ENCODE results near the gene RAMAC.
A peak's percentile ranks its signal among the peaks of the same experiment; 100 is the strongest.

The RAMAC gene

DNA sequence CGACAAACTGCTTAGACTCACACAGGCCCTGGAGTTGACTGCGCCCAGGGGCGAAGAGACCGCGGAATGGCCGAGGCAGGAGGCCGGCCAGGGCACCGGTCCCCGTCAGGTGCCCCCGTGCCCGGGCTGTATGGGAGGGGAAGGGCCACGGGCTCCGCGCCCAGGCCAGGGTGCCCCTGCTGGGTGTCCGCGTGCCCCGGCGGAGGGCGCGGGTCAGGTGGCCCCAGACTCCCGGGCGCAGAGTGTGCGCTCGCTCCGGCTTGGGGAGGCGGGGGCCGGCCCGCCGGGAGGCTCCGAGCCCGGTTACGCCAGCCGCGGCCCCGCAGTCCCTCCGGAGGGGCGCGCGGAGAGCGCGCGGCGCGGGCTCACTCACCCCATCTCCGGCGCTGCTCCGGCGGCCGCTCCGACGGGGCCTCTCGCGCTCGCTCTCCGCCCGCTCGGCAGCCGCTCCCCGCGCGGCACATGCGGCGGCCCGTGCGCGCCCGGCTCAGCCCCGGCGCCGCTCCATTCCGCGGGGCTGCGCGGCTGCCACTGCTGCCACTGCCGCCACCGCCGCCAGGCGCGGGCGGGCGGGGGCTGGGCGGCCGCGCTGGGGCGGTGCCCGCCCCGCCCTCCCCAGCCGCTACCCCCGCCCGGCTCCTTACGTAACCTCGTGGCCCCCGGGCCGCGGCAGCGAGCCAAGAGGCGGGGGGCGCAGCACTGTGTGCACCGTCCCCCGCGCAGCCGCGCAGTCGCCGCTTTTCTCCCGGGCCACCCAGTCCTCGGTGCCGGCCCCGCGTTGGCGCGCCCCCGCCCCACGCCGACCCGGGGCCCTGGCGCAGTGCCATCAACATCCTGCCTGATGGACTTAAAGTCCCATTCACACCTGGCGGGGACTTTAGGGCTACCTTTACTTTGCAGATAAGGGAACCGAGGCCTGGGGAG lies 33.6 kb upstream of the RAMAC start, which contains the start of gene HOMER2:
Gene HOMER2 (minus strand): TSS at position 563 of the 924 bp plus-strand sequence. CDS start 185 bp downstream, at position 378.
- no peak for FAIRE-seq
- peak; percentile 31; the same call in 1 of the 2 replicates for TF ChIP-seq POLR2A (IDR thresholded peaks at IDR 0.05; ENCODE audit: low read depth, low read length)
- DNase-seq (ENCODE audit: insufficient read length, low spot score), result no peak

DNA sequence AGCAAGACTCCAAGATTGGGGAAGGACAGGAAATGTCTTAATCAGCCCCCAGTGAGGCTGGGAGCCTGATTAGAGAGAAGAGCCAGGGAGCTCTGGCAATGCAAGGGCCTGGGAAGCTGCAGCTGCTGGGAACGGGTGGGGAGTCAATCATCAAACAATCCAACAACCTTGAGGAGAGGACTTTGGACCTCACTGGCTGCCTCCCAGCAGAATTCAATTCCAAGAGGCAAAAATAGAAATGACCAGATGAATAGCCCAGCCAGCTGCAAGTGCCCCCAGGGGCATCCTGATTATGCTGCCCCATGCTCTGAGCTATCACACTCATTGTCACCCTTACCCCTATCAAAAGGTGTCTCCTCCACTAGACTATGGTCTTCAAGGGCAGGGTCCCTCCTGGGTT lies 27.4 kb upstream of the RAMAC start:
- no peak for DNase-seq (ENCODE audit: insufficient read length, low spot score)
- no peak for FAIRE-seq
- TF ChIP-seq POLR2A (IDR thresholded peaks at IDR 0.05; ENCODE audit: low read depth, low read length), result no peak

DNA sequence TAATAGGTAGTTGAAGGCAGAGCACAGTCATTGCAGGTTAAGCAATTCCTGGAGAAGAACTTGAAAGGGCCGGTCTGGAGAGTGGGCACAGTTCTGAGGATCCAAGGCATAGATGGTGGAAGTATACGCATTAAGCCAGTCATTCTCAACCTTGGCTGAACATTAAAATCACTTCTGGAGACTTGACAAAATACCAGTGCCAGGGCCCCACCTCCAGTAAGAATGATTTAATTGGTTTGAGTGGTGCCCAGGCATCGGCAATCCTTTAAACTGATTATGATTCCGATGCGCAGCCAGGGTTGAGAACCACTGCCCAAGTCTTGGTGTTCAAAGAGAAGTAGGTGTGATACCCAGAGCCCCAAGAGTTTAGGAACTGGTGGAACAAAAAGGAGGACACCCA lies 26.6 kb upstream of the RAMAC start:
- DNase-seq (ENCODE audit: insufficient read length, low spot score), result no peak
- no peak for FAIRE-seq

DNA sequence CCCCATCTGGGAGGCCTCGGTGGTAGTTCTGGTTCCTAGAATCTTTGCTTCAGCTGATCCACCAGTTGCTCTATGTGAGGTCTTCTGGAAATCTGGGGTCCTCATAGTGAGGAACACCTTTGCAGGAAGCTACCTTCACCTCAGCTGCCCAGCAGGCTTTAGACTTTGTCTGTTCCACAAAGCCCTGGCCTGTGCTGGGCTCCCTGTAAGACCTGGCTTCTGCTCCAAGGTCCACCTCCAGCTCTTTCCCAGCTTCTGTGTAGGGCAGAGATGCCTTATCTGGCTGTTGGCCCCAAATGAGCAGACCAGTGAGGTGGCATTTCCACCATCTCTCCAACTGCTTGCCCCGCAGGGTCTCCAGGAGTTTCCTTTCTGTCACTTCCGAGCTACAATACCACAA lies 25.2 kb upstream of the RAMAC start:
- TF ChIP-seq POLR2A (IDR thresholded peaks at IDR 0.05; ENCODE audit: low read depth, low read length), result no peak
- DNase-seq (ENCODE audit: insufficient read length, low spot score) (no peak), FAIRE-seq (no peak)

More for the DNA sequence above, 26.6 kb upstream of the RAMAC start:
- TF ChIP-seq POLR2A (IDR thresholded peaks at IDR 0.05; ENCODE audit: low read depth, low read length), result no peak

GRCh38 chr15:82963471-82964341 lies 22.3 kb upstream of the RAMAC start:
- DNase-seq (ENCODE audit: insufficient read length, low spot score) (no peak), FAIRE-seq (no peak)
- no peak for TF ChIP-seq POLR2A (IDR thresholded peaks at IDR 0.05; ENCODE audit: low read depth, low read length)

DNA sequence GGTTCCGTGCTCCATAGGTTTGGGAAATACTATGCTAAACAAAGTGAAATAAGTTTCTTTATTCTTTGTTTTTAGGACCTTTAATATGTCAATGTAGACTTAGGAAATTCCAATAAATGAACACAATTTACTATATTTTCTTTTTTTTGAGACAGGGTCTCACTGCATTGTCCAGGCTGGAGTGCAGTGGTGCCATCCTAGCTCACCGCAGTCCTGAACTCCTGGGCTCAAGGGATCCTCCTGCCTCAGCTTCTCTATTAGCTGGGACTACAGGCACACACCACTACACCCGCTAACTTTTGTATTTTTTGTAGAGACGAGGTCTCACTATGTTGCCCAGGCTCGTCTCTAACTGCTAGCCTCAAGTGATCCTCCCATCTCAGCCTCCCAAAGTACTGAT lies 21.1 kb upstream of the RAMAC start:
- no peak for FAIRE-seq
- DNase-seq (ENCODE audit: insufficient read length, low spot score), result no peak
- no peak for TF ChIP-seq POLR2A (IDR thresholded peaks at IDR 0.05; ENCODE audit: low read depth, low read length)

- no peak for TF ChIP-seq POLR2A (IDR thresholded peaks at IDR 0.05; ENCODE audit: low read depth, low read length)
- FAIRE-seq (no peak), DNase-seq (ENCODE audit: insufficient read length, low spot score) (no peak)
These were observed 19.3 kb upstream of the RAMAC start for GRCh38 chr15:82966671-82967071.

DNA sequence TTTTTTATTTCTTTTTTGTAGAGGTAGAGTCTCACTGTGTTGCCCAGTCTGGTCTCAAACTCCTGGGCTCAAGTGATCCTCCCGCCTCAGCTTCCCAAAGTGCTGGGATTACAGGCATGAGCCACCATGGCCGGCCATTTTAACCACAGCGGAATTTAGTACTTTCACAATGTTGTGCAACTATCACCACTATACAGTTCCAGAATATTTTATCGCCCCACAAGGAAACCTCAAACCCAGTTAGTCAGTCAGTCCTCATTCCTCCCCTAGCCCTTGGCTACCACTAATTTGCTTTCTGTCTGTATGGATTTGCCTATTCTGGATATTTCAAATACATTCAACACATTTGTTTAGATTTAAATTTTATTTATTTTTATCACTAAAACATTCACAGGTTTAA lies 17.9 kb upstream of the RAMAC start:
- DNase-seq (ENCODE audit: insufficient read length, low spot score), result no peak
- FAIRE-seq, result no peak
- no peak for TF ChIP-seq POLR2A (IDR thresholded peaks at IDR 0.05; ENCODE audit: low read depth, low read length)

- FAIRE-seq, result no peak
- TF ChIP-seq POLR2A (IDR thresholded peaks at IDR 0.05; ENCODE audit: low read depth, low read length), result no peak
- no peak for DNase-seq (ENCODE audit: insufficient read length, low spot score)
These were observed 16.7 kb upstream of the RAMAC start for GRCh38 chr15:82969353-82969752.

DNA sequence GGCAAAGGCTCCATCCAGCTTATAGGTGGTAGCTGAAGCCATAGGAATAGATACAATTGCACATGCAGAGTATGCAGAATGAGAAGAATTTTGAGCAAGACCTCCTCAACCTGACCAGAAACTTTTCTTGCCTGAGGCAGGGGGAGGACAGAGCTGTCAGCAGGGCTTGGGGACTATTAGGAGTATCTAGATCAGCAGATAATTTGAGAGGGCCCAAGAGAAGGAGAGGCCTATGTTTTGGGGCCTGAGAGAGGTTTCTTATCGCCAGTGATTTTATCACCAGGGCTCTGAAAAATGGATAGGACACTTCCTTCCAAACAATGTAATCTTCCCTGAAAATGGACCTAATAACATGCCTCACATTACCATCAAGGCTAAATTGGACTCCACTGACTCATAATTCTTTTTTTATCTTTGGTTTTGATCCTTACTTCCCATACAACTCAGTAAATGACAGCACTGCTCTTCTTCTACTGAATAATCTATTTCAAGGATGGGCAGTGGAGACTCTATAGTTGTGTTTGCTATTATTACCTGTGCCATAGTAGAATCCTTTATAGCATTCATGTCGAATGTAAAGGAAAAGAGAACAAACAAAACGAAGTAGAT lies 15.8 kb upstream of the RAMAC start:
- TF ChIP-seq POLR2A (IDR thresholded peaks at IDR 0.05; ENCODE audit: low read depth, low read length), result no peak
- no peak for DNase-seq (ENCODE audit: insufficient read length, low spot score)
- no peak for FAIRE-seq

DNA sequence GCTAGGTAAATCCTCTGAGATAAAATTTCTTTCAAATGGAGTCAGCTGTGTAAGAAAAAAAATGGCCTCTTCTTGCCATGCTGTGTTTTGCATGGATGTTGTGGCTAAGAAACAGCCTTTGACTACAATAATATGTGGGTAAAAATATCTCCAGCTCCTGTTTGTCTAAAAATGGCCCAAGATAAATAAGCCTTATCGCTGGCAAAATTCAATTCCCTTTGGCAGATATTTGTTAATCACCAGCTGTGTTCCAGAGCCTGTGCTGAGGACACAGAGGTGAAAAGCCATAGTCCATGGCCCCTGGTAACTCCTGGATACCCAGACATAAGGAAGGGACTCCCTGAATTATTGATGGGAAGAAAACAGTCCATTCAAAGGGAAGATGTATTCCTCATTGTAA lies 15.3 kb upstream of the RAMAC start:
- no peak for FAIRE-seq
- no peak for TF ChIP-seq POLR2A (IDR thresholded peaks at IDR 0.05; ENCODE audit: low read depth, low read length)
- no peak for DNase-seq (ENCODE audit: insufficient read length, low spot score)

DNA sequence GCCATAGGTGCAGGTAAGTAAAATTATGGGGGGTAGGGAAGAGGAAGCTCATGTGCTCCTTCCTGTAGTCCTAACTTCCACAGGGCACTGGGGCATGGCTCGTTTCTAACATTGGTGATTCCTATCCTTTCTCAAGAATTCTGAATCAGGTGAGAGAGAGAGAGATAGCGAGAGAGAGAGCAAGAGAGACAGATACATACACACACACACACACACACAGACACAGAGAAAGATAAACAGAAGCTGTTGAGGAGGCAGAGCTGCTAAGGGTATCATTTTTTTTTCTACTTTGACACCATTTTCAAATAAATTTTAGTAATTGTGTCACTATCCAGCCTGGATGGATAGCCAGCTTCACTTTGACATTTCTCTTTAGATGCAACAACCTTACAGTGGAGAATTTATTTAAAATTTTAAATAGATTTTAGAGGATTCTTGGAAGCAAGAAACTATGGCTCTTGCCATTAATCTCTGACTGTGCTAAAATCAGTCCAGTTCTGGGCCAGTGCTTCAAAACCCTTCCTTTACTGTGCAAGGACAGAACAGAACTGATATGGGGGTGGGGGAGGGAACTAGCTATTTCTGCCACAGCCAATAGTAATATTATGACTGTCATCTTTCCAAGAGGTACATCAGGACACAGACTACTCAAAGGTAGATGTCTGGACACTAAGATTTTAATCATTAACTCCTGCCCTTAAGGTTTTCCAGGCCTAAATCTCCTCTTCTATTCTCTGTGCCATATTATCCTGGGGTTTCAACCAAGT lies 14.6 kb upstream of the RAMAC start:
- DNase-seq (ENCODE audit: insufficient read length, low spot score) (no peak), FAIRE-seq (no peak)
- no peak for TF ChIP-seq POLR2A (IDR thresholded peaks at IDR 0.05; ENCODE audit: low read depth, low read length)

- FAIRE-seq (no peak), DNase-seq (ENCODE audit: insufficient read length, low spot score) (no peak)
- TF ChIP-seq POLR2A (IDR thresholded peaks at IDR 0.05; ENCODE audit: low read depth, low read length), result no peak
These were observed 13.0 kb upstream of the RAMAC start for GRCh38 chr15:82972990-82973389.
